GM03348 (cell line): ENCODE measurements around the gene PCDHA8.
"Not testable (repeated sequence)": the region's sequence is repeated elsewhere in the genome, so short reads cannot be mapped to it uniquely, and the experiment has no call there.

Source experiments
- DNase-seq: peaks from one replicate; pipeline ENCODE4 v3.0.0; 2012; ENCODE audit warnings: low spot score

PCDHA8 gene

GRCh38 chr5:140869555-140869886 is 28.5 kb downstream of the PCDHA8 start:
- DNase-seq = no peak

GRCh38 chr5:140870221-140871201 is 29.5 kb downstream of the PCDHA8 start:
- no peak for DNase-seq

GRCh38 chr5:140875085-140876065 is 34.4 kb downstream of the PCDHA8 start, which contains the start of gene PCDHA12:
Gene PCDHA12, plus strand, starts transcription at chr5:140875308. Its CDS starts 165 bp downstream, at chr5:140875473.
- no peak for DNase-seq

GRCh38 chr5:140876541-140877261 is 35.7 kb downstream of the PCDHA8 start:
- DNase-seq = not testable (repeated sequence)

- DNase-seq = no peak
These were observed 36.2 kb downstream of the PCDHA8 start for GRCh38 chr5:140877262-140877581.

- DNase-seq = no peak
These were observed 41.1 kb downstream of the PCDHA8 start, which contains the start of gene PCDHA13 for GRCh38 chr5:140881889-140882590. Gene PCDHA13, plus strand, starts transcription at chr5:140882124. Its CDS starts 145 bp downstream, at chr5:140882269.

- no peak for DNase-seq
These were observed 41.6 kb downstream of the PCDHA8 start for GRCh38 chr5:140882591-140882899.

- DNase-seq = no peak
These were observed 42.4 kb downstream of the PCDHA8 start for GRCh38 chr5:140883373-140883772.

GRCh38 chr5:140883927-140884697 is 43.1 kb downstream of the PCDHA8 start:
- no peak for DNase-seq
